Neural cell (in vitro differentiated cells): Measurements from ENCODE around the gene CHCHD1.
"Not testable (repeated sequence)": the region's sequence is repeated elsewhere in the genome, so short reads cannot be mapped to it uniquely, and the experiment has no call there.

Source experiments
- CTCF ChIP-seq: fragments of 450-650 bp; IDR thresholded peaks from 2 replicates; pipeline ENCODE4 v1.5.1; 2014; ENCODE audit warnings: antibody characterized with exemption, mild to moderate bottlenecking, moderate library complexity; ENCODE audit not compliant: poor library complexity, severe bottlenecking
- EZH2 ChIP-seq: fragments of 200-600, 300-800 bp; shearing (Covaris generic), sonication (generic); IDR thresholded peaks from 2 replicates; pipeline ENCODE4 v1.6.1; 2014; ENCODE audit warnings: antibody characterized with exemption, low read length, borderline replicate concordance, mild to moderate bottlenecking; ENCODE audit not compliant: insufficient read depth, poor library complexity, severe bottlenecking
- RAD21 ChIP-seq: fragments of 450-650 bp; conservative IDR thresholded peaks from 2 replicates; pipeline ENCODE4 v1.6.1; 2014; ENCODE audit warnings: antibody characterized with exemption, mild to moderate bottlenecking, moderate library complexity
- REST ChIP-seq: IDR thresholded peaks from 2 replicates; pipeline ENCODE4 v1.6.1; 2012; ENCODE audit warnings: borderline replicate concordance
- TAF1 ChIP-seq: IDR thresholded peaks from 2 replicates; pipeline ENCODE4 v1.6.1; 2012; ENCODE audit warnings: low read depth

- not testable (repeated sequence) for TF ChIP-seq CTCF, EZH2, TAF1, REST, RAD21
Measured at GRCh38 chr10:73796035-73796434, 14.2 kb downstream of the CHCHD1 start.
